ENCODE results near the gene MCUB. TPM values are rescaled to one million over a fixed set of nuclear protein-coding genes. Genes with fewer than 3 reads are reported as not detected.
A peak's percentile ranks its signal among the peaks of the same experiment; 100 is the strongest.
"Not testable (repeated sequence)": the region's sequence is repeated elsewhere in the genome, so short reads cannot be mapped to it uniquely, and the experiment has no call there.

The MCUB gene, protein sequence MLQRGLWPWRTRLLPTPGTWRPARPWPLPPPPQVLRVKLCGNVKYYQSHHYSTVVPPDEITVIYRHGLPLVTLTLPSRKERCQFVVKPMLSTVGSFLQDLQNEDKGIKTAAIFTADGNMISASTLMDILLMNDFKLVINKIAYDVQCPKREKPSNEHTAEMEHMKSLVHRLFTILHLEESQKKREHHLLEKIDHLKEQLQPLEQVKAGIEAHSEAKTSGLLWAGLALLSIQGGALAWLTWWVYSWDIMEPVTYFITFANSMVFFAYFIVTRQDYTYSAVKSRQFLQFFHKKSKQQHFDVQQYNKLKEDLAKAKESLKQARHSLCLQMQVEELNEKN
- 15.8 TPM for total RNA-seq

DNA sequence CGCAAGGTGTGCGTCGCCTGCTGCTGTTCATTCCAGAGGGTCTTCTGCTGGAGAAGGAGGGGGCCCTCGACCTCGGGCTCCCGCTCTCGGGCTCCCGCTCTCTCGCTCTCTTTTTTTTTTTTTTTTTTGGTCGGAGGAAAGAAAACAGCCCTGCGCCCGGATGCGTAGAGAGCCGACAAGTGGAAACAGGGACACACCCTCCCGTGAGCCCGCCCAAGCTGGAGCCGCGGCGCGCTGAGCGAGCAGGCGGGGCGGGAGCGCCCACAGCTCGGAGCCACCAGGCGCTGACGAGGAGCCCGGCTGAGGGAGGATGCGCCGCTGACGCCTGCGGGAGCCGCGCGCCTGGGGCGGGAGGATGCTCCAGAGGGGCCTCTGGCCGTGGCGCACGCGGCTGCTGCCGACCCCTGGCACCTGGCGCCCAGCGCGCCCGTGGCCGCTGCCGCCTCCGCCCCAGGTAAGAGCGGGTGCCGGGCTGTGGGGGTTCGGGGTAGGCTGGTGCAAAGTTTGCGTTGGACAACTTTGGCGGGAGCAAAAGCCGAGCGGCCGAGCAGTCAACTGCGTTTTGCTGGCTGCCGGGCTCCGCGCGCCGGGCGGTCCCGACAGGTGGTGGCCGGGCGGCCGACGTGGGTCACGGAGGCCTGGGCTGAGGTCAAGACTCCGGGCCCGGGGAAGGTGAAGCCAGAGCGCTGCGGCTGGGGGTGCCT is at the start of gene MCUB:
Gene MCUB (plus strand): TSS at position 264 of the 704 bp plus-strand sequence. CDS start 92 bp downstream, at position 356.
- DNase-seq: peak; percentile 90

DNA sequence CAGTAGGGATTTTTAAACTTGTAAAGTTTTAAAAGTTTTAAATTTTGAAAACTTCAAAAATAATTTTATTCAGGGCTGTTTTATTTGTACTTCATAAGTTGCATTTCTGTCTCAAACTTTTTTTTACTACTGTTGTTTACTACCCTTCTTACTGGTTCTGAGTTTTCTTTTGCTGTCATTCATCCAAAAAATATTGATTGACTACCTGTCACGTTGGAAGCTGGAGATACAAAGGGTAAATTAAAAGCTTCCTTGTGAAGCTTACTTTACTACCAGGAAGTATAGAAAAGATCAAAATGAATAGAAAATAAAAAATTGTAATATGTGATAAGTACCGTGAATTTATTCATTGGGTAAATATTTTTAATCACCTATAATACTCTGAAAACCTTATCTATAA is 49.4 kb upstream of the MCUB start:
- no peak for DNase-seq

DNA sequence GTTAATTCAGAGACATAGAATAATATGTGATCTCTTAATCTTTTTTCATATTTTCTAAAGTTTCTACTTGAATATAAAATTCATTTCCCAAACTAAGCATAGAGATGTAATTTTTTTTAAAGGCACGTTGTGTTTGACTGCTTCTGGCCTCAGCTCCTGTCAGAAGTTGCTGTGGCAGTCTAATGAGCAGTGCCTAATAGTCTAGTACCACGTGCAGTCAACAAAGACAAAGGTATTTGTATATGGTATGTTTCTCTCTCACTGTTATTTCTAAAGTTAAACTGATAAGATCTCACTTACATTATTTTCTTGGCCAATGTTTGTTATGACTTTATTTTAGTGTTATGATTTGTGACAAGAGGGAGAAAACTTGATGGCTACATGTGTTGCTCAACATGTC is 48.6 kb upstream of the MCUB start:
- no peak for DNase-seq

DNA sequence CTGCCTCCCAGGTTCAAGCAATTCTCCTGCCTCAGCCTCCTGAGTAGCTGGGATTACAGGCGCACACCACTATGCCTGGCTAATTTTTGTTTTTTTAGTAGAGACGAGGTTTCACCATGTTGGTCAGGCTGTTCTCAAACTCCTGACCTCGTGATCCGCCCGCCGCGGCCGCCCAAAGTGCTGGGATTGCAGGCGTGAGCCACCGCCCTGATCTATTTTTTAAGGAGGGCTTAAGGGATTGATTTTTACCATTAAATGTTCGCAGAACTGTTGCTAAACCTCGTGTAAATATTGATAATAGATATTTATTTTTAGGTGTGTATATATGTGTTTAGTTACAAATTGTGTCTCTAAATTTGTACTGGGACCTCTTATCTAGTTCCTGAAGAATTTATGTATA is 46.7 kb upstream of the MCUB start:
- not testable (repeated sequence) for DNase-seq

DNA sequence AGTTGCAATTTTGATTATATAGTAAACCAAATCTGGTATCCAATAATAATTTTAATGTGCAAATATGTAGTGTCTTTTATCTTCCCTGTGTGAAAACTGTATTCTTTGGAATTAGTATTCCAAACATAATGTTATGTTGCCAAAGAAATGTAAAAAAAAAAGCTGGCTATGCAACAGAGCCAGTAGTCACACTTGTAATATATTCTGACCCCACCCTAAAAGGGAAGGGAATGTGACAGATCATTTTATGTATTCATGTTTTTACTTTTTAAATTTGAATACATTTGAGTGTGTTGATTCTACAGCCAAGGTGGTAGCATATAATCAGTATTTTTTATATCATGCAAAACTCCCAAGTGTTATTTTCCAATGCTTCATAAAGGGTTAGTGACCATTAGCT is 27.9 kb upstream of the MCUB start:
- DNase-seq: no peak

DNA sequence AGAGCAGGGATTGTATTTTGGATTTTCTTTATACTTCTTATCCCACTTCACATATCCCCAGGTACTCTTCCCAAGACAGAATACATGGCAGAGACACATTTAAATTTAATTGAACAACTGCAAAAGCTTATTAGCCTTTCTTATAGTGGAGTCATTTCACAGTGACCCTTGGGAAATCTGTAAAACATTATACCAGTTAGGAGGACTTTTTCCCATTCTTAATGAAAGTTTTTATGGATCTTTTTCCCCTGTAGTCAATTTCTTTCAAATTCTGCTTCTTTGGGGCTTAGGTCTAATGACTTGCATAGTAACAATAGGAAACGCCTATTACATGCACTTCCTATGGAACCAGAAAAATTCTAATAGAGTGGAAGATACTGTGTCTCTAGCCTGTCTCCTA is 14.6 kb upstream of the MCUB start:
- no peak for DNase-seq

DNA sequence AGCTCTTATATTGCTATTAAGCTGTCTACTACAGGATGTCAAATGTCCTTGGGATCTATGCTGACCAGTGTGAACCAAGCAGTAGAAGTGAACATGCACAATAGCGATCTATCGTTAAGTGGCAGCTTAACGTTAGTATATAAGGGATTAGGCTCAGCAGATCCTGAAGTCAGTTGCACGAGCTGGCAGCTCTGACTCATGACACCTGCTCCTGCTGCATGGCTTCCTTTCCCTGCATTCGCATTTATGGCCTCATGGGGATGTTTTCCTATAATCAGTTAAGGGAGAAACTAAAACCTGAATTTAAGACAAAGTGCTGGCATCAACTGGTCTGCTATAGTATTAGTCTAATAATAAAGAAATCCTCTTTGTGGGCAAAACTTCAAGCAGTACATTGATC is 12.7 kb upstream of the MCUB start:
- no peak for DNase-seq

DNA sequence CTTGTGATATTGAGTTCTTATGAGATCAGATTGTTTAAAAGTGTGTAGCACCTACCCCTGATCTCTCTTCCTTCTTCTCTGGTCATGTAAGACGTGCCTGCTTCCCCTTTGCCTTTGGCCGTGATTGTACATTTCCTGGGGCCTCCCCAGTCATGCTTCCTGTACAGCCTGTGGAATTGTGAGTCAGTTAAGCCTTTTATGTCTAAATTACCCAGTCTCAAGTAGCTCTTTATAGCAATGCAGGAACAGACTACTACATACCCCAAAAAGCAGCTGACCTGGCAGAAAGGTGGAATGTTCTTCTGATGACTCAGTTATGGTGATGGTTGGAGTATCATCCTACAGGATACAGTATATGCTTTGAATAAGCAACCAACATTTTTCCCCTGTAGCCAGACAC is 11.4 kb upstream of the MCUB start:
- no peak for DNase-seq

DNA sequence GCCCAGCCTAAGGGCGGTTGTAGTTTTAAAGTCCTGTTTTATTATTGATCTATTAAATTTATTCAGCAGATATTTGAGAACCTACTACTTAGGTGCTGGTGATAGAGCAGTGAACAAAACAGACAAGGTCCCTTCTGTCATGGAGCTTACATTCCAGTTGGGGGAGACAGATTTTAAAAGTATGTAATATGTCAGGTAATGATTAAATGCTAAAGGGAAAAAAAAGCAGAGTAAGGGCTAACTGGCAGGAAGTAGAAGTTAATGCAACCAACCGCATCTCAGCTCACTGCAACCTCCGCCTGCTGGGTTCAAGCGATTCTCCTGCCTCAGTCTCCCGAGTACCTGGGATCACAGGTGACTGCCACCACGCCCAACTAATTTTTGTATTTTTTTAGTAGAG is 7.8 kb upstream of the MCUB start:
- DNase-seq: no peak

DNA sequence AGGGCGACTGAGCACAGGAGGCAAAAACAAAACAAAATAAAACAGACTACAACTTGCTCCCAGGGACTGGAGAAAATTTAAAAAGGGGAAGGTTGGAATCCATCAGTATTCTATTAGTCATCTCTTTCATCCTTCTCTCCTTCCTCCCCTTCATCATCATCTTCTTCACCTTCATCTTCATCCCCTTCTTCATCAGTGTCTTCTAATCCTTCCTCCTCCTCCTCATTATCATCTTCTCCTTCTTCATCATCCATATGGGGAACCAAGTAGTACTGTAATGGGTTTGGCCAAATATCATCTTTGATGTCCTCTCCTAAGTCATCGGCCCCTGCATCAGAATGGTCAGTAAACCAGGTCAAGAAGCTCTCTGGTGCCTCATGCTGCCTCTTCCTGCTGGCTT is 6.9 kb upstream of the MCUB start:
- DNase-seq: no peak

DNA sequence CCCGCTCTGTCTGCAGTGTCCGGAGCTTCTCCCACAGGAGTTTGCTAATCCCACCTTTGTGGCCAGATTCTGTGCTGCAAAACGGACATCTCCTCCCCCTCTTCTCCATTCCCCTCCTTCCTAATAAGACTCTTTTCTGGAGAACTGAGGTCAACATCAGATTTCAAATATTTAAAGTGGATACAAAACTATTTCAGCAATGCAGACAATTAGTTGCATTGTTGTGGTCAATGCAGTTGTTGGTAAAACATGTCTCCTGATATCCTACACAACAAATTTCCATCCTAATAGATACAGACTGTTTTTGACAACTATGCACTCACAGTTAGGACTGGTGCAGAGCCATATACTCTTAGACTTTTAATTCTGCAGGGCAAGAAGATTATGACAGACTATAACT is 5.1 kb upstream of the MCUB start:
- no peak for DNase-seq

DNA sequence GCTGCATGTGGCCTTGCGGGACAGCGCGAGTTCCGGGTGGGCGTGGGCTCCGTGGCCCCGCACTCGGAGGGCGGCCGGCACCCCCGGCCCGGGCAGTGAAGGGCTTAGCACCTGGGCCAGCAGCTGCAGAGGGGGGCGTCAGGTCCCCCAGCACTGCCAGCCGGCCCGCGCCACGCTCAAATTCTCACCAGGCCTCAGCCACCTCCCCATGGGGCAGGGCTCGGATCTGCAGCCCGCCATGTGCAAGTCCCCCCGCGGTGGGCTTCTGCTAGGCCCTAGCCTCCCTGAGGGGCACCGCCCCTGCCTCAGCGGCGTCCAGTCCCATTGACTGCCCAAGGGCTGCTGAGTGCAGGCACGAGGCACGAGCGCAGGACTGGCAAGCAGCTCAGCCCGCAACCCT is 2.6 kb upstream of the MCUB start:
- no peak for DNase-seq

DNA sequence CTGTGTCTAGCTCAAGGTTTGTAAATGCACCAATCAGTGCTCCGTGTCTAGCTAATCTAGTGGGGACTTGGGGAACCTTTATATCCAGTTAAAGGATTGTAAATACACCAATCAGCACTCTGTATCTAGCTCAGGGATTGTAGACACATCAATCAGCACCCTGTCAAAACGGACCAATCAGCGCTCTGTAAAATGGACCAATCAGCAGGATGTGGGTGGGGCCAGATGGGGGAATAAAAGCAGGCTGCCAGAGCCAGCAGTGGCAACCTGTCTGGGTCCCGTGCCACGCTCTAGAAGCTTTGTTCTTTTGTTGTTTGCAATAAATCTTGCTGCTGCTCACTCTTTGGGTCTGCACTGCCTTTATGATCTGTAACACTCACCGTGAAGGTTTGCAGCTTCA is 2.0 kb upstream of the MCUB start:
- DNase-seq: not testable (repeated sequence)

DNA sequence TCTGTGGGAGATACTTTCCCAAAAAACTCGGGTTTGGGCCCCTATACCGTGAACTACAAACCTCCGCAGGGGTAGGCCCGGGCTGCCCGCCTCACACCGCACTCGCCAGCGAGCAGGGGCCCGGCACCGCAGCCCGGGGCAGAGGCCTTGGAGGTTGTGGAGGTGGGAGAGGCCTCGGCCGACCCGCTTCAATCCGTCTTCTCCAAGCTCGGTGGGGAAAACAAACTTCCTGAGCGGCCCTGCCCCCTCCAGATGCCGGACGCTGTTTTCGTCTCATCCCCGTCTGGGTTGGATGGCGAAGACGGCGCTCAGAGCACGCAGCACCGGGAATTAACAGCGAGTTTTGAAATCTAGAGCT is 442 bp upstream of the MCUB start:
- no peak for DNase-seq

DNA sequence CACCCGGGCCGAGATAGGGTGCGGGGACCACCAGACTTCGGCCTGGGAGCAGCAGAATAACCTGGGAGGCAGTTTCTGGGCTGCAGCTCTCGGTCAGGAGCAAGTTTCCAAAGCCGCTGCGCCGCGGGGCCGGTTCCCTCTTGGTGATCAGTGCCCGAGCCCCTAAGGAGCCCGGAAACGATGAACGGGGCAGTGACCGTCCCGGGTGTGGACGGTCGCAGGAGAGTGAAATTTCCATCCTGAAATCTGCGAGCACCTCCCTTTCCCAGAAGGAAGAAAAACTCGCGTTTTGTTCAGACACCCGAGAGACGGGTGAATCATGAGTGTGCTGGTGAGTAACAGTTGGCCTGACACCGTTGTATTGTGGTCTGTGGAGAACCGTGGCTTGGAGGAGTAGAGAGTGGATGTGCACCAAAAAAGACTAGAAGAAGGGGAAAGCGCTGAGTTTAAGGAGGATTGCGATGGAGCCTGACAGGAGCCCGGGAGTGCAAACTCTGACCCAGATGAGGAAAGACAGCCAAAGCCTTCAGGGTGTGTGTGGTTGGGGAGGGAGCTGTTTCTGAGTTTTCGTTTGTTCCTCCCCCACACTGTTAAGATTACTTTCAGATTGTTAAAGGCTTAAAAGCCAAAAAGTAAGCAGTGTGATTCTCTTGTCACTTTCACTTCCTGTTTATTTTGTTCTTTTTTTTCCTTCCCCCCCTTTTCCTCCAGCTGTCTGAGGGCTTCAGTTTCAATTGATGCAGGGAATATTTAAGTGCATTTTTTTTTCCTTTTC is 828 bp downstream of the MCUB start:
- peak; percentile 77 for DNase-seq

DNA sequence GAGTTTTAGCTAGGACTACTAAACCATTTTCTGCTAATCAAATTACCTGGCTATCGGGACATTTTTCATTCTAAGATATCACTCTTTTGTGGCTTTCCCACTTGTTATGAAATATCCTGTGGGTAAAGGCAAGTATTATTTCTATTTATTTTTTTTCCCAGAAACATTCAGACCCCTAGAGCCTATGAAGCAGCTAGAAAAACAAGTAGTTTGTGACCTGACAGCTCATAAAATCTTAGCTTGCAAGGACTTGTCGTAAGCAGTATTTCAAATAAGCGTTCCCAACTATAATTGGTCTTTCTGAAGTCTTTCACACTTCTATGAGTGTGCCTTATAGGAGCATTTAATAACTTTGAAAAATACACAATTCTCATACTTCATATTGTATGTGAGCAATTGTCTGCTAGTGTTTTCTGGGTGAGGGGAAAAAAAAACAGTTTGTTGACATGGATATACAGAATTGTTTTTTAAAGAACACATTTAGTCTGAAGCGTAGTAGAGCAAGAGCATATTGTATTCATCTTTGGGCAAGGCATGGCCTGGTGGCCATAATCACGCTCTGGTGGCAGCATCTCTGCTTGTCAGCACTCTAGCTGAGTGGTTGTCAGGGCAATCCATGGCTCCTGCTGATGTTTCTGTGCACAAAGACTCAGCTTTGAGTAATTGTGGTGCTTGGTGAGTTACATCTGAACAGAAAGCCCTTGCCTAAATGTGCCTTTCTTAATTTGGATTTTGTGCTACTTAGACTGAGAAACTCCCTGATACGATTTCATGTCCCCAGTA is 2.6 kb downstream of the MCUB start:
- no peak for DNase-seq

DNA sequence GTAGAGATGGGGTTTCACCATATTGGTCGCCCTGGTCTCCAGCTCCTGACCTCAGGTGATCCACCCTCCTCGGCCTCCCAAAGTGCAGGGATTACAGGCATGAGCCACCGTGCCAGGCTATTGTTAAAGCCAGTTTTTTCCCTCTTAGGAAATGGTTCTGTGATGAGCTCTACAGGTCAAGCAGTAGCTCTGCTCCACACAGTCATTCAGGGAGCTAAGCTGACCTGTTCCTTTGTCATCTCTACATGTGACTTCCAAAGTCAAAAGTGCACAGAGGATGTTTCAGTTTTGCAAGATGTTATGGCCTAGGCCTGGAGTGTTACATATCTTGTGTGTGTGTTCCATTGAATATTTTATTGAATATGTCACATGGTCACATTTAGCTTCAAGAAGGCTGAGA is 11.4 kb downstream of the MCUB start:
- no peak for DNase-seq

DNA sequence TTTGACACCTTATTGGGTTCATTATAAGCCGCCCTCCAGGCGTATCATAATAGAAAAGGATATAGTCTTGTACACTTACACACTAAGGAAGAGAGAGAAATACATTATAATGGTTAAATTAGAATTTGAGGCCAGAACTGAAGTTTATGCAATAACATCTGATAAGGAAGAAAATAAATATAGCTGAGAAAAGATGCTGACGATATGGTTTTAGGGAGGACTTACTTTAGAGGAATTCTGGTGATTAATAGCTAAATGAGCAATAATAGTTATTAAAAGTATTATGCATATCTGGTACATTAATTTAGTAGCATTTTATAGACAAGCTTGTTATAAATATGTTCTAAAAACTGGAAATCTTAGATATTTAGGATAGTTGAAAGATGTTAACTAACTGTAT is 12.1 kb downstream of the MCUB start:
- DNase-seq: no peak

DNA sequence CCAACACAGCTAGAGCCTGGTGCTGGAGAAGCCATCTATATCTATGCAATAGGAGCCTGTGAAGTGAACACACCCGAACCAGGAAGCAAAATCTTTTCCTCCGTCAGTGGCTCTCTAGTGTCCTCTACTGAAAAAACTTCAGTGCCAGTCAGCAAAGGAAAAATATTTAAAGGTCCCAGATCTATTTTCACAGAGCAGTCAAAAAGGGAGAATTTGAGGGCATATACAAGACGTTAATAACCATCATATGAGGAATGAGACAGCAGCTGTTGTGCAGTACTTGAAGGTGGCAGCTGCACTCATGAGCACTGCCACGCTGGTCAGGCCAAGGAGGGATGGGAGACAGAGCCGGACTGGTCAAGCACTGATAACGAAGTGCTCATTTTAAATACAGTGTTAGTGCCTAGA is 14.4 kb downstream of the MCUB start:
- DNase-seq: no peak

DNA sequence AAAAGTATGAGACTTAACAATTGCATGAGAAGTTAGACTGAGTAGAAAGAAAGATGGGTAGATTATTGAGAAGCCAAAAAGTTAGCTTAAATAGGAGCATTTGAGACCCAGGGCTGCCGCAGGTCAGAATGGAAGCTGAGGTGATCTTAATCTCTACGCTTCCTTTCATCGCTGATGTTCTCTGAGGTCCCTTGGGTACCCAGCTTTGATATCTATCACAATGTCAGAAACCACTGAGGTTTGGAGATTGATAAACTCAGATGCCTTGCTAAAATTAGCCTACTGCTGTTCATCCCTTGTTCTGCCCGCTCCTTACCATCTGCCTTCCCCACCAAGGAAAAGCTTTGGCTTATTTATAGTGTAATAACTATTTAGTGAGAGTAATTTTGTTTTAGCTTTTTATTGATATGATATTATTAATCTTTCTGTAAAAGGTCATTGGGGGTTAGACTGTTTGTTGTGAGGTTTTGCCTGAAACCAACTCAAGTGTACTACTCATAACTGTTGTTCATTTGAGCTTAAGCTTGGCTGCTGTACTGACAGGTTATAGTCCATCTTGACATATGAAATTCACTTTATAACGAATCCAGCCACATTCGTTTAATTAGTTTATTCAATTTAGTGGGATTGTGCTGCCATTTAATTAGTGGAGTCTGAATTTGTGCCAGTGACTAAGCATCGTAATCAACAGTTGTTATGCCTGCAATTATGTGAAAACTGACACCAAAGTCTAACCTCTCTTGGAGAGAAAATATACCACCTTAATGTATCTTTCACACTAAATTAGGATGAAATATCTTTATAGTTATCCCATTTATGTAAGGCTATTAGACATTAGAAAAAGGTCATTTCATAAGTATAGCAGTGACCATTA is 15.1 kb downstream of the MCUB start:
- DNase-seq: no peak

DNA sequence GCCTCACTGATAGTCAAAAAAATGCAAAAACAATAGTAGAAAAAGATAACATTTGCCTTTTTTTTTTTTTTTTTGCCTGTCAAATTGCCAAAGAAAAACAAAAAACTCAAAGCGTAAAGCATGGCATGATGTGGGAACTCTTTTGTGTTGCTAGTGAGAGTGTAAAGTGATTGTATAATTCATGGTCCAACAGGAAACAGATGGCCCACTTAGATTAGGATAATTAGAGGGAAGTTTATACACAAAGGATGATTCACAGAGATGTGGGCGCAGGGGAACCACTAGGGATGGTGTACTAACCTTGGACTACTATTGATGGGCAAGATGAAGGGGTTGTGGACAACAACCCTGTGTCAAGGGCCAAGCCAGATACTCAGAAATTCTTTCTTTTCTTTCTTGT is 16.4 kb downstream of the MCUB start:
- DNase-seq: peak; percentile 15

DNA sequence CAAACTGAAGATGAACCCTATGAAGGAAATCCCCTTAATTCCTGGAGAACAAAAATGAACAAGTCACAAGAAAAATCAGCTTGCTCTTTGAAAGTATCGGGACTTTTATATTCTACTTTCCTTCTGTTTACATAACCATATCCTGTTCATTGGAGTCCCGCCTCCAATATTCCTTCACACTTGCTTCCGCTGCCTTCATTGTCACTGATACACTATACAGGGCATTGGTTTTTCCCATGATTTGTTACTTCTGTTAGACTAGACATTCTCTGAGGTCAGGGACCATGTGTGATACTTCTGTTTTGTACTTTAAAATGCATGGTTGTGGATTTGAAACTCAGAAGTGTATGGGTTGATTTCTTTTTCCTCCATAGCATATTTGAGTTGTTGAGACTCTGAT is 18.8 kb downstream of the MCUB start:
- DNase-seq: no peak
